ENCODE data around the gene COX5A. TPM values are rescaled to one million over a fixed set of nuclear protein-coding genes. Genes with fewer than 3 reads are reported as not detected.
A peak's percentile ranks its signal among the peaks of the same experiment; 100 is the strongest.

The COX5A gene
- total RNA-seq, 2 donors from 2014 or later: 243 to 279 TPM

DNA sequence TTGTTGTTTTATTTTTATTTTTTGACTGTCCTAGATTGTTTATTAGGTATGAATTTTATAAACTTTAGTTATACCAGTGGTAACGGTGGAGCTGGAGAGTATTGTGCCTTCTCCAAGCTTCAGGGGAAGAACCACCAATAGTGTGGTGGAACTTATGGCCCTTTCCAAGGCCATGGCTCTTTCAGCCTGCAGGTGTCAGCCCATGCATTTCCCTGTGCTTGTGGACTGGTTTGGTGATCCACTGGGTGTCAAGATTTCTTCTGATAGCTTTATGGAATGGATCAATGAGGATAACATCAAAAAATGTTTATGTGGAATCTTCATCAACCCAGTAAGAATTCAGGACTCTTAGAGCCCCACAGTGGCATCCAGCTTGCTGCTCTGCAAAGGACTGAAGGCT lies 38.3 kb upstream of the COX5A start:
- no peaks in the 10 kb centered on the region for H3K4me1 ChIP-seq (ENCODE audit: control insufficient read depth, insufficient read depth, low read length)
- H3K9me3 ChIP-seq (ENCODE audit: control insufficient read depth, low read length): no peaks in the 10 kb centered on the region
- TF ChIP-seq, protein P1, sequence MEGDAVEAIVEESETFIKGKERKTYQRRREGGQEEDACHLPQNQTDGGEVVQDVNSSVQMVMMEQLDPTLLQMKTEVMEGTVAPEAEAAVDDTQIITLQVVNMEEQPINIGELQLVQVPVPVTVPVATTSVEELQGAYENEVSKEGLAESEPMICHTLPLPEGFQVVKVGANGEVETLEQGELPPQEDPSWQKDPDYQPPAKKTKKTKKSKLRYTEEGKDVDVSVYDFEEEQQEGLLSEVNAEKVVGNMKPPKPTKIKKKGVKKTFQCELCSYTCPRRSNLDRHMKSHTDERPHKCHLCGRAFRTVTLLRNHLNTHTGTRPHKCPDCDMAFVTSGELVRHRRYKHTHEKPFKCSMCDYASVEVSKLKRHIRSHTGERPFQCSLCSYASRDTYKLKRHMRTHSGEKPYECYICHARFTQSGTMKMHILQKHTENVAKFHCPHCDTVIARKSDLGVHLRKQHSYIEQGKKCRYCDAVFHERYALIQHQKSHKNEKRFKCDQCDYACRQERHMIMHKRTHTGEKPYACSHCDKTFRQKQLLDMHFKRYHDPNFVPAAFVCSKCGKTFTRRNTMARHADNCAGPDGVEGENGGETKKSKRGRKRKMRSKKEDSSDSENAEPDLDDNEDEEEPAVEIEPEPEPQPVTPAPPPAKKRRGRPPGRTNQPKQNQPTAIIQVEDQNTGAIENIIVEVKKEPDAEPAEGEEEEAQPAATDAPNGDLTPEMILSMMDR (conservative IDR thresholded peaks at IDR 0.05): peak; percentile 50
- H3K27me3 ChIP-seq (ENCODE audit: control insufficient read depth, insufficient read depth, low read length, poor library complexity, severe bottlenecking): no peaks in the 10 kb centered on the region
- H3K27ac Mint-ChIP-seq: no peak overlapping the region
- WGBS, 2 experiments (ENCODE audit: insufficient coverage in 1 of 2, insufficient read length in 1 of 2): 93 to 100% methylated on average over 1 of the region's 1 CpG
- no peak overlapping the region for H3K4me3 Mint-ChIP-seq
- no peak for DNase-seq
- no peaks in the 10 kb centered on the region for H3K36me3 ChIP-seq (ENCODE audit: control insufficient read depth, insufficient read depth, low read length)
- no peak overlapping the region for H3K27ac ChIP-seq (ENCODE audit: low read depth, low read length)
- peaks cover 4% of the 10 kb centered on the region for H3K9me3 Mint-ChIP-seq
- H3K4me1 Mint-ChIP-seq: no peaks in the 10 kb centered on the region
- H3K27me3 Mint-ChIP-seq (ENCODE audit: insufficient read depth): peaks cover 9% of the 10 kb centered on the region
- no peak overlapping the region for H3K9ac ChIP-seq (ENCODE audit: extremely low read depth, low read length, poor library complexity, severe bottlenecking)
- H3K36me3 Mint-ChIP-seq (ENCODE audit: low read depth): no peaks in the 10 kb centered on the region
- no peak overlapping the region for H3K4me3 ChIP-seq (ENCODE audit: low read length)

DNA sequence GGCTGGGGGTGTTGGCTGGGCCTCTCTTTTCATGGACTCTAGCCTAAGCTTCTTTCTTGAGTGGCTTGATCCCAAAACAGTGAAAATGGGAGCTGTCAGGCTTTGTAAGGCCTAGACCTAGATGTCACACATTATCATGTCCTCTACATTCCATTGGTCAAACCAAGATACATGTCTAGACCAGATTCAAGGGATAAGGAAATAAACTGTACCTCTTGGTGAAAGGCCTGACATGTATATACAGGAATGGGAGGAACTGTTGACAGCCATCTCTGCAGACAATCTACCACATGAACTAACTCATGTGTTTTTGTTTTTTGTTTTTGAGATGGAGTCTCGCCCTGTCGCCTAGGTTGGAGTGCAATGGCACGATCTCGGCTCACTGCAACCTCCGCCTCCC lies 29.8 kb upstream of the COX5A start:
- Mint-ChIP-seq H3K27me3 (ENCODE audit: insufficient read depth) (peaks cover 5% of the 10 kb centered on the region), H3K9me3 (peaks cover 2% of the 10 kb centered on the region), H3K36me3 (ENCODE audit: low read depth) (no peaks in the 10 kb centered on the region), H3K27ac (no peak overlapping the region), H3K4me1 (peaks cover 12% of the 10 kb centered on the region), H3K4me3 (no peak overlapping the region)
- Histone ChIP-seq H3K4me3 (ENCODE audit: low read length) (no peak overlapping the region), H3K36me3 (ENCODE audit: control insufficient read depth, insufficient read depth, low read length) (no peaks in the 10 kb centered on the region), H3K27me3 (ENCODE audit: control insufficient read depth, insufficient read depth, low read length, poor library complexity, severe bottlenecking) (peaks cover under 1% of the 10 kb centered on the region), H3K9ac (ENCODE audit: extremely low read depth, low read length, poor library complexity, severe bottlenecking) (no peak overlapping the region), H3K27ac (ENCODE audit: low read depth, low read length) (no peak overlapping the region), H3K4me1 (ENCODE audit: control insufficient read depth, insufficient read depth, low read length) (no peaks in the 10 kb centered on the region), H3K9me3 (ENCODE audit: control insufficient read depth, low read length) (no peaks in the 10 kb centered on the region)
- DNase-seq: no peak
- TF ChIP-seq, protein P1 (conservative IDR thresholded peaks at IDR 0.05): no peak
- 67 to 99% methylated on average over 2 to 5 of the region's 5 CpGs for whole genome bisulfite sequencing, 2 experiments (ENCODE audit: insufficient coverage in 1 of 2, insufficient read length in 1 of 2)

DNA sequence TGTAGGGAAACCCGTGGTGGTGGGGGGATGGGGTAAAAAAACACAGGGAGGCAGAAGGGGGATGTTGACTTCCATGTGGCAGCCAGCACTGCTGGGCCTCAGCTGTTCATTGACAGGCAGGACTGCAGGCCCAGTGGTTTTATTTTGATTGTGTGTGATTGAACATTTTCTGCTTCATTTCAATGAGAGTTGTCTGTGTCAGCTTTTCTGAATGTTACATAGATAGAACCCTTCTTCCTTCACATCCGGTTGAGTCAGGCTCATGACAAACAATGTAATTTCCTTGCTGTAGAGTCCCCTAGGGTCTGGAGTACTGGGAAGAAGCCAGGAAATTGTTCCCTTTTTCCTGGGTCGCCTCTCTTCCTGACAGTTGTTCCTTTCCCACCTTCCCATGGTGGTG lies 26.9 kb upstream of the COX5A start:
- no peaks in the 10 kb centered on the region for H3K36me3 Mint-ChIP-seq (ENCODE audit: low read depth)
- Histone ChIP-seq H3K27me3 (ENCODE audit: control insufficient read depth, insufficient read depth, low read length, poor library complexity, severe bottlenecking) (peaks cover 27% of the 10 kb centered on the region), H3K27ac (ENCODE audit: low read depth, low read length) (no peak overlapping the region), H3K4me3 (ENCODE audit: low read length) (no peak overlapping the region), H3K36me3 (ENCODE audit: control insufficient read depth, insufficient read depth, low read length) (no peaks in the 10 kb centered on the region), H3K4me1 (ENCODE audit: control insufficient read depth, insufficient read depth, low read length) (no peaks in the 10 kb centered on the region), H3K9me3 (ENCODE audit: control insufficient read depth, low read length) (no peaks in the 10 kb centered on the region), H3K9ac (ENCODE audit: extremely low read depth, low read length, poor library complexity, severe bottlenecking) (no peak overlapping the region)
- peaks cover 12% of the 10 kb centered on the region for H3K4me1 Mint-ChIP-seq
- no peak overlapping the region for H3K27ac Mint-ChIP-seq
- no peak for DNase-seq
- no peak overlapping the region for H3K4me3 Mint-ChIP-seq
- WGBS, 2 experiments (ENCODE audit: insufficient coverage in 1 of 2, insufficient read length in 1 of 2): 61 to 71% methylated on average over 1 to 2 of the region's 3 CpGs
- peaks cover 32% of the 10 kb centered on the region for H3K27me3 Mint-ChIP-seq (ENCODE audit: insufficient read depth)
- TF ChIP-seq, protein P1 (conservative IDR thresholded peaks at IDR 0.05): no peak
- no peaks in the 10 kb centered on the region for H3K9me3 Mint-ChIP-seq
